ENCODE data around the gene LYZL6. TPM values are rescaled to one million over a fixed set of nuclear protein-coding genes. Genes with fewer than 3 reads are reported as not detected.
"Not testable (repeated sequence)": the region's sequence is repeated elsewhere in the genome, so short reads cannot be mapped to it uniquely, and the experiment has no call there.

The LYZL6 gene
- total and polyA plus RNA-seq, 8 donors: not detected

DNA sequence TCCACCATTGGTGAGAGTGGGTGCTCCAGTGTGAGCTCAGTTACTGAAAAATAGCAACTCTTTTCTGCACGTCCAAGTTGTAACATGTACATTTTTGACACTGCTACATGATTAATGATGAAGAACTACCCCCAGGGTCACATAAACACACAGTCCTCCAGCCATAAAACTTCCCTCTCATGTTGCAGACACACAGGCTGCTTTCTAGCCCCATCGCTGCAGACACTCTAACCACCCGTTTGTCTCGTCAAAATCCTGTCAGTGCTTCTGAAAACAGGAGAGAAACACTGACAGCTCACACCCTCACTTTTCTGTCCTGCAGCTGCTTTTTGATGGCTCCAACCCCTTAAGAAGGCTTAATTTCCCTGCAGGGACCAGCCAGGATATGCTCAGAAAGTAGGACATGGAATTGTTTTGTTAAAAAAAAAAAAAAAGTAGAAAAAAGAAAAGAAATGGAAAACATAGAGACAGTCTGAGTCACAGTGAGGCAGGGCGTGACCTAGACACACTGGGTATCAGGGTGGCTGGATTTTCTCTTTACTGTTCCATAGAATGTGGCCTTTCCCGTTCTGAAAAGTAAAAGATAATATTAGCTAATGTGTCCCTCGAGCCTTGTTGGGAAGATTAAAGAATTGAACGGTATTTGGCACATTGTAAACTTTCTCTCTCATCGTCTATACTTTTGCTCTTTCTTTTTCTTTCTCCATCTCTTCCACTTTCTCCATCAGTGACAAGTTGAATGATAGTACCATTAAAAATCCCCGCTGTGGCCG is 42.6 kb downstream of the LYZL6 start:
- WGBS, 5 donors: 51 to 63% (median 59%) methylated on average over 11 of the region's 11 CpGs
- H3K9me3 ChIP-seq: no peaks in the 10 kb centered on the region
- TF ChIP-seq CTCF (IDR thresholded peaks at IDR 0.05) (no peak), POLR2AphosphoS5 (IDR thresholded peaks at IDR 0.05) (no peak), POLR2A (IDR thresholded peaks at IDR 0.05) (no peak), EP300 (IDR thresholded peaks at IDR 0.05) (no peak)
- no peak for DNase-seq
- intact Hi-C loops (cut with DNase I; ENCODE audit: low total_unique reads): no loop called here
- H3K4me1 ChIP-seq: peaks cover 0 to 6% (median 0%) of the 10 kb centered on the region in 4 donors
- H3K36me3 ChIP-seq: no peaks in the 10 kb centered on the region
- peak overlapping the region in 3 of 5 donors; percentile 13 to 46 (median 17) for H3K27ac ChIP-seq
- peaks cover 0 to 4% (median 0%) of the 10 kb centered on the region in 3 donors for H3K27me3 ChIP-seq
- H3K4me3 ChIP-seq: no peak overlapping the region

DNA sequence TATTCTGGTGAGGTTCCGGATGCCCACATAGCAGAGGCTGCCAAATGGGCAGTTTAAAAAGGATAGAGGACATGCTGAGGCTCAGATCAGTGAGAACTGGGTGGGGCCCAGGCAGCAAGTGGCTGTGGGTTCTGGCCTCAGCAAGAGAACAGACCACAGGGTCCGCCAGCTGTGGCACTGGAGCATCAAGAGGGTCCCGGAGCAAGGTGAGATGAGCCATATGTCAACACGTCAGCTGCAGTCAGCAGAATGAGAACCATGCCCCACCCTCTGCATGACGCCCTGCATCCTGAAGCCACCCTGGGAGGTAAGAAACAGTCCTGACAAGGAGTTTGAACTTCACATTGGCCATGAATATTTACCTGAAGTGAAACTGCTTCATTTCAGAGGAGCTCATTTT is 43.2 kb downstream of the LYZL6 start:
- no peak overlapping the region for H3K4me3 ChIP-seq
- 61 to 75% (median 71%) methylated on average over 5 of the region's 5 CpGs for WGBS, 5 donors
- peak overlapping the region in 3 of 5 donors; percentile 13 to 46 (median 17) for H3K27ac ChIP-seq
- DNase-seq: no peak
- intact Hi-C loops (cut with DNase I; ENCODE audit: low total_unique reads): no loop called here
- no peaks in the 10 kb centered on the region for H3K9me3 ChIP-seq
- H3K4me1 ChIP-seq: peaks cover 0 to 6% (median 0%) of the 10 kb centered on the region in 4 donors
- no peaks in the 10 kb centered on the region for H3K36me3 ChIP-seq
- TF ChIP-seq CTCF (IDR thresholded peaks at IDR 0.05) (no peak), EP300 (IDR thresholded peaks at IDR 0.05) (no peak), POLR2A (IDR thresholded peaks at IDR 0.05) (no peak), POLR2AphosphoS5 (IDR thresholded peaks at IDR 0.05) (no peak)
- H3K27me3 ChIP-seq: peaks cover 0 to 4% (median 0%) of the 10 kb centered on the region in 3 donors

DNA sequence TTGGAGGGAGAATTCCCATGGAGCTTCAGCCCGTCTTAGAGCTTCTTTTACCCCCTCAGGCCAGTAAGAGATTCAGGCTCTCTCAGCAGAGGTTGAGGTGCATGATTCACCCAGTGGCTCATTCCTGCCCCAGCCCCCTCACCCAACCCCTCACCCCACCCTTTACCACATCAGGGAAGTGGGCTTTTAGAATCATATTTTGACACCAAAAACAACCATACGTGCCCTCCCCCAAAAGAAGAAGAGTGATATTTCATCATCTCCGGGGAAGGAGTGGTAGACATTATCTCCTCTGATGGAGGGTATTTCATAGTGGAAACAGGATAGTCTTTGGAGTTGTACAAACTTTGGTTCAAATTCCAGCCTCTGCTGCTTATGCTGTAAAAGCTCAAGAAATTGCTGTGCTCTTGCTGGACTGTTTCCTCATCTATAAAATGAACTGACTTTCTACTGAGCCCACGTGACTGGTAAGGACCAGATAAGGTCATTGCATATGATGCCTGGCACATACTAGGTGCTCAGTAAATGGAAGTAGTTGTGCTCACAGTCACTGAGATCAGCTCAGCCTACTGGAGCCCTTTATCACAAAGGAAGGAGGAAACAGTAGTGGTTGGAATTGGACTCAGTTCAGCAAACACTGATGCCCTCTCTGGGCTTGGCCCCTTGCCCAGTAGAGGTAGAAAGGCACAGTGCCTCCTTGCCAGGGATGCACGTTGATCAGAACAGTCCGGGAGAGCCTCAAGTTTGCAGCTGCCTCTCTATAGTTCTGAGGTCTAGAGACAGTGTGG is 45.0 kb downstream of the LYZL6 start:
- Histone ChIP-seq H3K4me3 (no peak overlapping the region), H3K36me3 (no peaks in the 10 kb centered on the region), H3K9me3 (no peaks in the 10 kb centered on the region), H3K4me1 (peaks cover 0 to 6% (median 0%) of the 10 kb centered on the region in 4 donors), H3K27me3 (peaks cover 0 to 4% (median 0%) of the 10 kb centered on the region in 3 donors), H3K27ac (peak overlapping the region in 2 of 5 donors; percentile 0 to 1)
- no peak for TF ChIP-seq POLR2A (IDR thresholded peaks at IDR 0.05)
- TF ChIP-seq EP300 (IDR thresholded peaks at IDR 0.05): no peak
- TF ChIP-seq POLR2AphosphoS5 (IDR thresholded peaks at IDR 0.05): peak in 1 of 3 donors; percentile 46
- no peak for TF ChIP-seq CTCF (IDR thresholded peaks at IDR 0.05)
- WGBS, 5 donors: 43 to 64% (median 51%) methylated on average over 4 to 6 of the region's 6 CpGs
- peak in 1 of 2 donors; percentile 88 for DNase-seq
- intact Hi-C loops (cut with DNase I; ENCODE audit: low total_unique reads): no loop called here

DNA sequence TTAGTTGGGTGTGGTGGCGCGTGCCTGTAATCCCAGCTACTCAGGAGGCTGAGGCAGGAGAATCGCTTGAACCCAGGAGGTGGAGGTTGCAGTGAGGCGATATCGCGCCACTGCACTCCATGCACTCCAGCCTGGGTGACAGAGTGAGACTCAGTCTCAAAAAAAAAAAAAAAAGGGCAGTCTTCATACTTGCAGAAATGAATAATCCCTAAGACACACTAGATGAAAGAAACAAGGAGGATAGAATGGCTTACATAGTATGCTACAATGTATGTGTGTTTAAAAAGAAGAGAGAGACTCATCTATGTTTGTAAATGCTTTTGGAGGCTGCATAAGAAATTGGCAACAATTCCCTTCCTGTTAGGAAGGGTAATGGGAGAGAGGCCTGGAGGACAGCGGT is 45.7 kb downstream of the LYZL6 start:
- H3K27ac ChIP-seq; H3K4me1 ChIP-seq; H3K9me3 ChIP-seq; H3K4me3 ChIP-seq; H3K27me3 ChIP-seq; intact Hi-C loops (cut with DNase I; ENCODE audit: low total_unique reads); H3K36me3 ChIP-seq; DNase-seq: not testable (repeated sequence)
- WGBS, 5 donors: 92 to 97% (median 94%) methylated on average over 7 of the region's 7 CpGs
